ENCODE data around the gene TFR2. TPM values are rescaled to one million over a fixed set of nuclear protein-coding genes. Genes with fewer than 3 reads are reported as not detected.

Gene TFR2
- total and polyA plus RNA-seq, 9 of the 15 experiments (the other 6 are each of a cell fraction or from before 2014, with no cell fraction given): 3.8 to 123 (median 51.1) TPM

GRCh38 chr7:100673302-100673941, 32.1 kb upstream of the TFR2 start, which contains the start of gene GNB2 (continued):
- TF ChIP-seq CREB3L1 (IDR thresholded peaks at IDR 0.05; ENCODE audit: borderline replicate concordance, low read depth) (peak; percentile 80), ZNF589 (CRISPR knock-in tag; IDR thresholded peaks at IDR 0.05; ENCODE audit: low read depth) (peak; percentile 46; the same call in 1 of the 2 replicates), ZNF197 (CRISPR knock-in tag; IDR thresholded peaks at IDR 0.05; ENCODE audit: low read depth) (no peak; the same call in 1 of the 2 replicates), ZNF740 (CRISPR knock-in tag; IDR thresholded peaks at IDR 0.05) (no peak), ZNF740 (tag; IDR thresholded peaks at IDR 0.05) (no peak), ADNP (tag; IDR thresholded peaks at IDR 0.05) (no peak), FIP1L1 (IDR thresholded peaks at IDR 0.05; ENCODE audit: low read depth, low read length, poor library complexity, severe bottlenecking) (peak; percentile 98), PREB (CRISPR knock-in tag; IDR thresholded peaks at IDR 0.05) (peak; percentile 47; the same call in 1 of the 2 replicates), ETS1 (conservative IDR thresholded peaks at IDR 0.05; ENCODE audit: control insufficient read depth, low read depth, low read length) (peak; percentile 90; the same call in 1 of the 2 replicates), JUND (IDR thresholded peaks at IDR 0.05; ENCODE audit: borderline replicate concordance, low read depth, low read length) (peak; percentile 100), JUND (tag; IDR thresholded peaks at IDR 0.05; ENCODE audit: borderline replicate concordance, low read depth, low read length) (peak; percentile 32; the same call in 1 of the 3 replicates), YY1 (IDR thresholded peaks at IDR 0.05; ENCODE audit: borderline replicate concordance in 1 of 3, control insufficient read depth in 1 of 3, extremely low read depth in 1 of 3, insufficient read depth in 3 of 3, insufficient read length in 1 of 3, insufficient replicate concordance in 2 of 3, low read depth in 1 of 3, low read length in 2 of 3) (peak in 1 of 3 experiments; percentile 63), XRCC5 (IDR thresholded peaks at IDR 0.05; ENCODE audit: low read depth, low read length) (peak; percentile 97)
- TF ChIP-seq, protein P1, sequence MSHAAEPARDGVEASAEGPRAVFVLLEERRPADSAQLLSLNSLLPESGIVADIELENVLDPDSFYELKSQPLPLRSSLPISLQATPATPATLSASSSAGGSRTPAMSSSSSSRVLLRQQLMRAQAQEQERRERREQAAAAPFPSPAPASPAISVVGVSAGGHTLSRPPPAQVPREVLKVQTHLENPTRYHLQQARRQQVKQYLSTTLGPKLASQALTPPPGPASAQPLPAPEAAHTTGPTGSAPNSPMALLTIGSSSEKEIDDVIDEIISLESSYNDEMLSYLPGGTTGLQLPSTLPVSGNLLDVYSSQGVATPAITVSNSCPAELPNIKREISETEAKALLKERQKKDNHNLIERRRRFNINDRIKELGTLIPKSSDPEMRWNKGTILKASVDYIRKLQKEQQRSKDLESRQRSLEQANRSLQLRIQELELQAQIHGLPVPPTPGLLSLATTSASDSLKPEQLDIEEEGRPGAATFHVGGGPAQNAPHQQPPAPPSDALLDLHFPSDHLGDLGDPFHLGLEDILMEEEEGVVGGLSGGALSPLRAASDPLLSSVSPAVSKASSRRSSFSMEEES (CRISPR knock-in tag; IDR thresholded peaks at IDR 0.05): peak; percentile 100
- TF ChIP-seq, protein P2, sequence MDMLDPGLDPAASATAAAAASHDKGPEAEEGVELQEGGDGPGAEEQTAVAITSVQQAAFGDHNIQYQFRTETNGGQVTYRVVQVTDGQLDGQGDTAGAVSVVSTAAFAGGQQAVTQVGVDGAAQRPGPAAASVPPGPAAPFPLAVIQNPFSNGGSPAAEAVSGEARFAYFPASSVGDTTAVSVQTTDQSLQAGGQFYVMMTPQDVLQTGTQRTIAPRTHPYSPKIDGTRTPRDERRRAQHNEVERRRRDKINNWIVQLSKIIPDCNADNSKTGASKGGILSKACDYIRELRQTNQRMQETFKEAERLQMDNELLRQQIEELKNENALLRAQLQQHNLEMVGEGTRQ (CRISPR knock-in tag; IDR thresholded peaks at IDR 0.05): peak; percentile 98
- TF ChIP-seq, protein P3, sequence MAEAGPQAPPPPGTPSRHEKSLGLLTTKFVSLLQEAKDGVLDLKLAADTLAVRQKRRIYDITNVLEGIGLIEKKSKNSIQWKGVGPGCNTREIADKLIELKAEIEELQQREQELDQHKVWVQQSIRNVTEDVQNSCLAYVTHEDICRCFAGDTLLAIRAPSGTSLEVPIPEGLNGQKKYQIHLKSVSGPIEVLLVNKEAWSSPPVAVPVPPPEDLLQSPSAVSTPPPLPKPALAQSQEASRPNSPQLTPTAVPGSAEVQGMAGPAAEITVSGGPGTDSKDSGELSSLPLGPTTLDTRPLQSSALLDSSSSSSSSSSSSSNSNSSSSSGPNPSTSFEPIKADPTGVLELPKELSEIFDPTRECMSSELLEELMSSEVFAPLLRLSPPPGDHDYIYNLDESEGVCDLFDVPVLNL (CRISPR knock-in tag; IDR thresholded peaks at IDR 0.05; ENCODE audit: low read depth): no peak

Data from K562 (cell line).